IPS-20b (cell line): ENCODE measurements around the gene CRTAP.
A peak's percentile ranks its signal among the peaks of the same experiment; 100 is the strongest.
"Not testable (repeated sequence)": the region's sequence is repeated elsewhere in the genome, so short reads cannot be mapped to it uniquely, and the experiment has no call there.

Experiments used
- H3K27ac ChIP-seq: one replicate; pipeline ENCODE4 v1.5.1; 2013; ENCODE audit warnings: low read length
- H3K27me3 ChIP-seq: 2 replicates; pipeline ENCODE4 v1.6.1; 2013; ENCODE audit warnings: mild to moderate bottlenecking, low read length, inconsistent platforms; ENCODE audit not compliant: insufficient read depth
- H3K36me3 ChIP-seq: 2 replicates; pipeline ENCODE4 v1.6.1; 2013; ENCODE audit warnings: low read depth, mild to moderate bottlenecking, inconsistent platforms, low read length, moderate library complexity; ENCODE audit not compliant: insufficient read depth
- H3K4me1 ChIP-seq: 2 replicates; pipeline ENCODE4 v1.6.1; 2013; ENCODE audit warnings: mild to moderate bottlenecking, control low read depth, inconsistent platforms, low read length, moderate library complexity; ENCODE audit not compliant: insufficient read depth
- H3K4me3 ChIP-seq: 2 replicates; pipeline ENCODE4 v1.5.1; 2013; ENCODE audit warnings: mild to moderate bottlenecking, low read length, inconsistent platforms
- H3K9ac ChIP-seq: 2 replicates; pipeline ENCODE4 v1.6.1; 2013; ENCODE audit warnings: low read depth, mild to moderate bottlenecking, inconsistent platforms, low read length, moderate library complexity
- H3K9me3 ChIP-seq: 2 replicates; pipeline ENCODE4 v1.6.1; 2013; ENCODE audit warnings: mild to moderate bottlenecking, low read depth, low read length, inconsistent platforms; ENCODE audit not compliant: insufficient read depth

Gene CRTAP

DNA sequence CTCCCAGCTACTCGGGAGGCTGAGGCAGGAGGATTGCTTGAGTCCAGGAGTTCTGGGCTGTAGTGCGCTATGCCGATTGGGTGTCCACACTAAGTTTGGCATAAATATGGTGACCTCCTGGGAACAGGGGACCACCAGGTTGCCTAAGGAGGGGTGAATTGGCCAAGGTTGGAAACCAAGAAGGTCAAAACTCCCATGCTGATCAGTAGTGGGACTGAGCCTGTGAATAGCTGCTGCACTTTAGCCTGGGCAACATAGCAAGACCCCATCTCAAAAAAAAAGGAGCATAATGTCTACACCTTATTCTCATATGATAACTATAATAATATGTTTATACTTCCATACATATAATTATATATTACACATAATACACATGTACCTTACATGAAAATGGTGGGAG lies 10.8 kb upstream of the CRTAP start:
- Histone ChIP-seq H3K36me3 (no peaks in the 10 kb centered on the region), H3K9ac (no peak overlapping the region), H3K27me3 (no peaks in the 10 kb centered on the region), H3K4me3 (no peak overlapping the region), H3K27ac (no peak overlapping the region), H3K4me1 (no peaks in the 10 kb centered on the region), H3K9me3 (no peaks in the 10 kb centered on the region)

DNA sequence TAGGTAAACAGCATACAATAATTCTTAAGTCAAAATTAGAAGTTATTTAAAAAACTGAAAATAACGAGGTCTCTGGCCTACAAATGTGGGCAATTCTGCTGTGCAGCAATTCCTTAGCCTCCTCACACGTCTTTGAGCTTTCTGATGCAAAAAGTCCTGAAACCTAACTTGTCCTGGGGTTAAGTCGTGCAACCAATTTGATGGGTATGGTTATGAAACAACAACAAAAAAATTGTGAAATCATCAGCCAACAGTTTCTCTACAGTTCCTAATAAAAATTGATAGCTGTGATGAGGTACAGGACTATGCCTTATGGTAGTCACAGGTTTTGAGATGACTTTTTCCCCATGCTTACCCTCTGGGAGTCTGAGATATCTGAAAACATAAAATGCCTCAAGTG lies 10.3 kb upstream of the CRTAP start:
- Histone ChIP-seq H3K27me3 (no peaks in the 10 kb centered on the region), H3K27ac (no peak overlapping the region), H3K4me3 (no peak overlapping the region), H3K36me3 (no peaks in the 10 kb centered on the region), H3K9ac (no peak overlapping the region), H3K4me1 (no peaks in the 10 kb centered on the region), H3K9me3 (no peaks in the 10 kb centered on the region)

DNA sequence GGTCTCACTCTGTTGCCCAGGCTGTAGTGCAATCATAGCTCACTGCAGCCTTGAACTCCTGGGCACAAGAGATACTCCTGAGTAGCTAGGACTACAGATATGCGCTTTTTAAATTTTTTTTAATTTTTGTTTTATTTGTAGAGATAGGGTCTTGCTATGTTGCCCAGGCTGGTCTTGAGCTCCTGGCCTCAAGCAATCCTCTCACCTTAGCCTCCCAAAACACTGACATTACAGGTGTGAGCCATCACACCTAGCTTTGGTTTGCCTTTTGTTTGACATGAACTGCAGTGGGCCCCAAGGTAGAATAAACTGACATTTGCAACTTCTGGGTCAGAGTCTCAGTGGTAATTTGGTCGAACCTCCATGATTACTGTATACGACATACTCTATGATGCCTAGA lies 9.0 kb upstream of the CRTAP start:
- H3K27me3 ChIP-seq, result no peaks in the 10 kb centered on the region
- no peak overlapping the region for H3K4me3 ChIP-seq
- H3K9ac ChIP-seq, result no peak overlapping the region
- H3K27ac ChIP-seq, result no peak overlapping the region
- no peaks in the 10 kb centered on the region for H3K9me3 ChIP-seq
- no peaks in the 10 kb centered on the region for H3K4me1 ChIP-seq
- no peaks in the 10 kb centered on the region for H3K36me3 ChIP-seq

- Histone ChIP-seq H3K4me3 (no peak overlapping the region), H3K9ac (no peak overlapping the region), H3K4me1 (no peaks in the 10 kb centered on the region), H3K27me3 (no peaks in the 10 kb centered on the region), H3K36me3 (no peaks in the 10 kb centered on the region), H3K9me3 (no peaks in the 10 kb centered on the region), H3K27ac (no peak overlapping the region)
These were observed 8.4 kb upstream of the CRTAP start for GRCh38 chr3:33105341-33105948.

DNA sequence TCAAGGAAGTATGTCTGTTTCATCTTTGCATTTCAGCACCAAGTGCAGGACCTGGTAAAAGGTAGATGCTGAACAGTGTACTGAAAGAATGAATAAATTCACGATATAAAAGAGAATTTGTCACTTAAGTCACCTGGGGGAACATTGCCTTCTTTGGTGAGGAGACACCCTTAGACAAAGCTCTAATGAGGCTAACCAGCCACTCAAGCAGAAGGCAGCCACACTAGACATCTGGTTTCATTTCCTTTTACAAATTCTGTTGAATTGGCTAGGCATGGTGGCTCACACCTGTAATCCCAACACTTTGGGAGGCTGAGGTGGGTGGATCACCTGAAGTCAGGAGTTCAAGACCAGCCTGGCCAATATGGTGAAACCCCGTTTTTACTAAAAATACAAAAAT lies 7.0 kb upstream of the CRTAP start:
- H3K4me3 ChIP-seq, H3K27me3 ChIP-seq, H3K9me3 ChIP-seq, H3K36me3 ChIP-seq, H3K4me1 ChIP-seq, H3K9ac ChIP-seq, H3K27ac ChIP-seq: not testable (repeated sequence)

DNA sequence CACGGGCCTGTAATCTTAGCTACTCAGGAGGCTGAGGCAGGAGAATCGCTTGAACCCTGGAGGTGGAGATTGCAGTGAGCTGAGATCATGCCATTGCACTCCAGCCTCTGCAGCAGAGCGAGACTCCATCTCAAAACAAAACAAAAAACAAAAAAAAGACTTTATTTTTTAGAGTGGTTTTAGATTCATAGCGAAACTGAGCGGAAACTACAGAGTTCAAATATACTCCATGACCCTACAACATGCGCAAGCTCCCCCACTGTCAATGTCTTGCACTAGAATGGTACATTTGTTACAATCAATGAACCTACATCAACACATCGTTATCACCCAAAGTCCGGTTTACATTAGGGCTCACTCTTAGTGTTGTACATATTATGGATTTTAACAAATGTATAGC lies 2.2 kb upstream of the CRTAP start:
- H3K9ac ChIP-seq, result no peak overlapping the region
- H3K27me3 ChIP-seq, result peaks cover 10% of the 10 kb centered on the region
- H3K27ac ChIP-seq, result no peak overlapping the region
- no peak overlapping the region for H3K4me3 ChIP-seq
- H3K9me3 ChIP-seq, result no peaks in the 10 kb centered on the region
- peaks cover 2% of the 10 kb centered on the region; the same call in 1 of the 2 replicates for H3K4me1 ChIP-seq
- no peaks in the 10 kb centered on the region for H3K36me3 ChIP-seq

DNA sequence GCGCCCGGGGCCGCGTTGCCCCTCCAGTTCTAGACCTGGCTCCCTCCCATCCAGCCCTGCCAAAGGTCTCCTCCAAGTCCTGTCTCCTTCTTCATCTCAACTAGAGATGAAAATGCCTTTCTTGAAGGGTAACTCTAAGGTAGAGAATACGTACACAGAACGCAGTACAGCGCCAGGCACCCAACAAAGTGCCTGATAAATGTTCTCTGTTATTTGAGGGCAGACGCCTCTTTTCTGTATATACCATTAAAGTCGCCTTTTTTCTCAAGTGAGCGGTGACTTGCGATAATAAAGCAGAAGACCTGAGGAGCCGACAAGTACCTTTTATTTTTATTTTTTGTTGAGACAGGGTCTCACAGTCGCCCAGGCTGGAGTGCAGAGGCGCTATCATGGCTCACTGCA lies 809 bp downstream of the CRTAP start:
- Histone ChIP-seq H3K27ac (no peak overlapping the region), H3K9me3 (no peaks in the 10 kb centered on the region), H3K4me1 (peaks cover 2% of the 10 kb centered on the region; the same call in 1 of the 2 replicates), H3K4me3 (peak overlapping the region; percentile 91), H3K36me3 (no peaks in the 10 kb centered on the region), H3K9ac (peak overlapping the region; percentile 82; the same call in 1 of the 2 replicates), H3K27me3 (peaks cover 10% of the 10 kb centered on the region)

DNA sequence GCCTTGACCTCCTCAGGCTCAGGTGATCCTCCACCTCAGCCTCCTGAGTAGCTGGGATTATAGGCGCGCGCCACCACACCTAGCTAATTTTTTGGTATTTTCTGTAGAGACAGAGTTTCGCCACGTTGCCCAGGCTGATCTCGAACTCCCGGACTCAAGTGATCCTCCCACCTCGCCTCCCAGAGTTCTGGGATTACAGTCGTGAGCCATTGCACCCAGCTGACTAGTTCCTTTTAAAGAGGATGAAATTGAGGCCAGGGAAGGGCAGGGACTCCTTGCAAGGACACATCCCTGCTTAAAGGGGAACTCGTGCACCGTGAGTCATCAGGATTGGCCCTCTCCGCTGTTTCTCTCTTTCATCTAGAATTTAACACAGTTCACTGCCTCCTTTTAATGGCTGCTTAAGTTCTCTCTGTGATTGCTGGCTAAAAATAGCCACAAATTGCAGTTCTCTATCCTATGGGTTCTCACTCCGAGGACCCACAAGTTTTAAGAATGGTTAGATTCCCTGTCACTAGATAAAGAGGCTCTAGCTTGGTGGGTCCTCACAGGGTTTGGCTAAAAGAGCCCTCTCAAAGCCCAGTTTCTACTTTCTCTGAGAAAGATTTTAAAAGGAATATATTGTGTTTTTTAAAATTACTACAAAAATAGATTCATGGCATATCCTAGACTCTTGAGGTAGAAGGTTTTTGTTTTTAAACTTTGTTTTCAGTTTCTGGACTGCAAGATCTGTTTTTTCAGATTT lies 1.4 kb downstream of the CRTAP start:
- H3K9ac ChIP-seq, result 0 out of 2 replicates have a peak overlapping the region, but pooled peaks have one; percentile 37
- no peaks in the 10 kb centered on the region for H3K9me3 ChIP-seq
- H3K4me3 ChIP-seq, result peak overlapping the region; percentile 91; the same call in 1 of the 2 replicates
- H3K27me3 ChIP-seq, result peaks cover 10% of the 10 kb centered on the region
- no peak overlapping the region for H3K27ac ChIP-seq
- peaks cover 2% of the 10 kb centered on the region; the same call in 1 of the 2 replicates for H3K4me1 ChIP-seq
- peaks cover 2% of the 10 kb centered on the region; the same call in 1 of the 2 replicates for H3K36me3 ChIP-seq

DNA sequence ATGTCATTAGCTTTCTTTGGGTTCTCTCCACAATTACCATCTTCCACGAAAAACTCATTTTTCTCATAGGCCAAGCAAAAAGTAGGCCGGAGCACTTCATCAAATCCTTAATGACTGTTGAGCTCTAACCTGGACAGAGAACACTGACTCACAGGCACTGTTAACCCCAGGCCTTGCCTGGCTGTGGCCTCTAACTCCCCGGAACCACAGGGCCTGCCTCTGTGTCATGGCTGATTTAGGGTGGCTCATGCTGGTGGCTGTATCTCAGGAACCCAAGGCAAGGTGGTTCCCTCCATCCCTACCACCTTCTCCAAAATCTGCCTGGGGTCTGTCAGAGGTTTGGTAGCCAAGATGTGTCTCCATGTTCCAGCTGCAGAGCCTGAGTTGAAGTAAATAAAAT lies 3.6 kb downstream of the CRTAP start:
- H3K27me3 ChIP-seq, result peaks cover 10% of the 10 kb centered on the region
- no peaks in the 10 kb centered on the region for H3K9me3 ChIP-seq
- H3K36me3 ChIP-seq, result peaks cover 9% of the 10 kb centered on the region; the same call in 1 of the 2 replicates
- H3K9ac ChIP-seq, result no peak overlapping the region
- no peak overlapping the region for H3K27ac ChIP-seq
- peaks cover 2% of the 10 kb centered on the region; the same call in 1 of the 2 replicates for H3K4me1 ChIP-seq
- no peak overlapping the region for H3K4me3 ChIP-seq

DNA sequence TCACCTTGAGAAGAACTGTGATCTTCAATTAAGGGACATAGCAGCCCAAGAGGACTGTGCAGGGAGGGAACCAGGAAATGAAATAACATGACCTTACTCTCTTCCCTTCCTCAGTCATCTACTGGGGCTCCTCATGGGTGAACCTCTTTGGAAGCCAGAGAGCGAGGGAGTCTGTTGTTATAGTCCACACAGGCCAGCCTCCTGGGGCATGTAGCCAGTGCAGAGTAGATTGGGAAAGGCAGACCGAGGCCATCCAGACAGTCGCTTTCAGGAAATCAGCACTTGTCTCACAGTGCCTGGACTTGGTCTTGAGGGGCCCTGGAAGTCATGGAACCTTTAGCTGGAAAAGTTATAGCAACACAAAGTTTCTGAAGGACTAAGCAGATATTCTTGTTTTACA lies 6.1 kb downstream of the CRTAP start:
- no peak overlapping the region for H3K9ac ChIP-seq
- no peak overlapping the region for H3K4me3 ChIP-seq
- H3K36me3 ChIP-seq, result peaks cover 23% of the 10 kb centered on the region
- no peaks in the 10 kb centered on the region for H3K9me3 ChIP-seq
- peaks cover 2% of the 10 kb centered on the region; the same call in 1 of the 2 replicates for H3K4me1 ChIP-seq
- H3K27ac ChIP-seq, result no peak overlapping the region
- H3K27me3 ChIP-seq, result no peaks in the 10 kb centered on the region

- H3K9me3 ChIP-seq, result no peaks in the 10 kb centered on the region
- peaks cover 40% of the 10 kb centered on the region for H3K36me3 ChIP-seq
- H3K9ac ChIP-seq, result no peak overlapping the region
- no peaks in the 10 kb centered on the region for H3K27me3 ChIP-seq
- H3K27ac ChIP-seq, result no peak overlapping the region
- H3K4me1 ChIP-seq, result no peaks in the 10 kb centered on the region
- H3K4me3 ChIP-seq, result no peak overlapping the region
These were observed 9.2 kb downstream of the CRTAP start for GRCh38 chr3:33122991-33123390.

DNA sequence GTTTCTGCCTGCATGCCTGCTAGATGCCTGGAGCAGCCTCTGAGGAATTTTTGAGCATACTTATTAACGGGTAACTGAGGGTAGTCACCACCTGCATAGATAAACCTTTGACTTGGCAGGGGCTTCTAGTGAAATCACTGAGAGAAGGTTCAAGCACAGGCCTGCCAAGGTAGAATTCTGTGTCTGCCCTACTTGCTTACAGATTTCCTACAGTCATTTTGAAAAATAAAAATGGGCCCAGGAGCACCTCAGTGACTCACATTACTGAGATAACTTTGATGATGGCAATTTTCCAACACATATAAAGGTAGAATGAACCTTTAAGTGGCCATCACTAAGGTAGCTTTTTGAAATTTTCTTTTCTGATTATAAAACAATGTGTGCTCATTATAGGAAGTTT lies 10.8 kb downstream of the CRTAP start:
- no peaks in the 10 kb centered on the region for H3K27me3 ChIP-seq
- H3K9ac ChIP-seq, result no peak overlapping the region
- H3K4me1 ChIP-seq, result no peaks in the 10 kb centered on the region
- H3K36me3 ChIP-seq, result peaks cover 40% of the 10 kb centered on the region
- no peaks in the 10 kb centered on the region for H3K9me3 ChIP-seq
- H3K4me3 ChIP-seq, result no peak overlapping the region
- H3K27ac ChIP-seq, result no peak overlapping the region
